T-helper 2 cell (primary cell): Measurements from ENCODE around the gene SGSM2.

Experiments
- DNase-seq, 5 experiments: peaks; one replicate each; pipeline versions ENCODE4 v3.0.0 to v3.0.0-alpha.2; 2012 to 2022

Gene SGSM2

GRCh38 chr17:2387086-2388019 lies 50.1 kb downstream of the SGSM2 start:
- DNase-seq, result no peak

GRCh38 chr17:2388020-2388682 lies 50.9 kb downstream of the SGSM2 start:
- DNase-seq, result no peak

DNA sequence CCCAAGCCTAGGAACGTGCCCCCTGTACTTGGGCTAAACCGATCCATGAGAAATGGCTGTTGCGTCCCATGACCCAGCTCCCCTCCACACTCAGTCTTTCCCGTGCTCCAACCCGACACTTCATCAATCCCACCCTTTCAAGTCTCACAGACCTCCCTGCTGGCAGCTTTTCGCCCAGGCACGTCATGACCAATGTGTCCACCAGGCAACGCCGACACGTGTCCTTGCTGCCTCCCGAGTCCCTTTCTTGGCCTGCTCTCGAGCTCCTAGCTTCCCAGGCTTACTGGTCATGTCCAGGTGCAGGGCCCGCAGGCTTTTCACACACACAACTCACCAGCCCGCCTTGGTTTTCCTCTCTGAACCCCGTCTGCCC lies 51.4 kb downstream of the SGSM2 start:
- no peak for DNase-seq

DNA sequence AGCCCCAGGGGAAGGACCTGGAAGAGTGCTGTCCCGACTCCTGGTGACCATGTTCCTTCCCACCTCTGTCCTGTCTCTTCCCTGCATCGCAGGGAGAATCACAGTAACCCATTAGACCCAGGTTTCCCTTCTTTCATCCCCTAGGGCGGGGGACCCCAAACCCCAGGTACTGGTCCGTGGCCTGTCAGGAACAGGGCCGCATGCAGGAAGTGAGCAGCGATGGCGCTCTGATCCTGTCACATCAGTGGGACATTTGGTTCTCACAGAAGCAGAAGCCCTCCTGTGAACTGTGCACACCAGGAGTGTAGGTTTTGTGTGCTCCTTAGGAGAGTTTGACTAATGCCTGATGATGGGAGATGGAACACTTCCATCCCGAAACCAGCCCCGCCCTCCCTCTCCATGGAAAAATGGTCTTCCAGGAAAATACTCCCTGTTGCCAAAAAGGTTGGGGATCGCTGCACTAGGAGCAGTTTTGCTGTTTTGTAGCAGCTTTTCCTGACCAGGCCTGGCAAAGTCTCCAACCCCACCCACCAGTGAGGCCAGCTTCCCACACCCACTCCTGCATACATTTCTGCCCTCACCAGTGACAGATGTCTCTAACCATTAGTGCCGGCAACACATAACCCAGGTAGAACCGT lies 53.0 kb downstream of the SGSM2 start:
- DNase-seq, result no peak

DNA sequence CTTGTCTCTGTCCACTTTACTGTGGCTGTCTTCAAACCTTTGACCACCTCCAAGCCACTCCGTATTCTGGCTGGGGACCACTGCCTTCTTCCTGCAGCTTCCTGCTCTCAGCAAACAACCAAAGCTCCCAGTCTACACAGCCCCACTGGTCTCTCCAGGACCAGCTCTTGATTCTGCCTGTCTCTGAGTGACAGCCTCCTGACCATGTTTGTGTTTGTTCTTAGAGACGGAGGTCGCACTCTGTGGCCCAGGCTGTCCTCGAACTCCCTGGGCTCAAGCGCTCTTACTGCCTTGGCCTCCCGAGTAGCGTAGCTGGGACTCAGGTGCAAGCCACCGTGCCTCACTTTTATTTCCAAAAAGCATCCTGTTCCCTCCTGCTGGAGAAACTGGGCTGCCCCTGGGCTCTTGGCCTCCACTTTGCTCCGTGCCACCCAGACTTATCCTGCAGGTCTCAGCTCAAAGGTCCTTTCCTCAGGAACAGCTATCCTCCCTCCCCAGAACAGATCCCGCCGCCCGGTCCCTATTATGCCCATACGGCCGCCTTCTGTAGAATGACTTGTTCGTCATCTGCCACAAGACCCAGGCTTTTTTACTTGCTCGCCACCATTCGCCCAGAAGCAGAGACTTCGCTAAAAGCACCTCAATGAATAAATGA lies 54.4 kb downstream of the SGSM2 start:
- DNase-seq, result no peak

DNA sequence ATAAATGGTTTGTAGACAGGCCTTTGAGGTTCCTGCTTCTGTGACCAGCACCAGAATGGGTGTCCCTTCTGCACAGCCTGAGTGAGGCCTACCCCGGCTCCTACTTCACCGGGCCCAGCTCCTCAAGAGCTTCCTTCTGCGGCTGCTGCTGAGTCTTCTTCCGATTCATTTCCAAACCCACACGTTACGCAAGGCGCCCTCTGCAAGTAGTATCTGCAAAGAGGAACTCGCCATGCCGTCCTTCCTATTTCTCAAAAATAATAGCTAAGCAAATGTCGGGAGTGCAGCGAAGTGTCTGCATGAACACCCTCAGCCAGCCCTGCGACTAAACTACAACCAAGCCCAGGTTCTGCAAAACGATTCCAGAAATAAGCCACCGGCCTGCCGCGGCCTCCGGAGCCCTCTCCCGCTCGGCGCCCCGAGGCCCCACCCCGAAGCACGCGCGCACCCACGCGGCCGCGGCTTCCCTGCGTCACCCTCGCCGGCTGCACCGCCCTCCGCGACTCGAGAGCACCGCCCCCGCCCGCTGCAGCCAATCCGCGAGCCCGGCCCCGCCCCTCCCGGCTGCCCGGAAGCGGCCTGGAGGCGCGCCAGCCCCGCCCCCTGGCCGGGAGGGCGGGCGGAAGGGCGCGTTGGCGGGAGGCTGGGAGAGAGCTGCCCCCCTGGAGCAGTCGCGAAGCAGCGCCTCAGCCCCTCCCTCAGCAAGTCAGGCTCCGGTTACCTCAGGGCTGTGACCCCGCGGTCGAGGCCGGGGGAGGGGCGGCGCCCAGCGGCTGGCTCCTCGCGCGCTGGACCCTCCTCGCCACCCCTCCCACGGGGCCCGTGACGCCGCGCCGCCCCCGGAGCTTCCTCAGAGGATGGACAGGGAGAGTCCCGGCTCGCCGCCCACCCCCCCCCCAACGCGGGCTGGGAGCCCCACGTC lies 55.2 kb downstream of the SGSM2 start:
- DNase-seq, result peak; percentile 96 to 99 (median 97)

GRCh38 chr17:2393174-2393953 lies 56.1 kb downstream of the SGSM2 start:
- DNase-seq, result peak; percentile 81 to 95 (median 91)

DNA sequence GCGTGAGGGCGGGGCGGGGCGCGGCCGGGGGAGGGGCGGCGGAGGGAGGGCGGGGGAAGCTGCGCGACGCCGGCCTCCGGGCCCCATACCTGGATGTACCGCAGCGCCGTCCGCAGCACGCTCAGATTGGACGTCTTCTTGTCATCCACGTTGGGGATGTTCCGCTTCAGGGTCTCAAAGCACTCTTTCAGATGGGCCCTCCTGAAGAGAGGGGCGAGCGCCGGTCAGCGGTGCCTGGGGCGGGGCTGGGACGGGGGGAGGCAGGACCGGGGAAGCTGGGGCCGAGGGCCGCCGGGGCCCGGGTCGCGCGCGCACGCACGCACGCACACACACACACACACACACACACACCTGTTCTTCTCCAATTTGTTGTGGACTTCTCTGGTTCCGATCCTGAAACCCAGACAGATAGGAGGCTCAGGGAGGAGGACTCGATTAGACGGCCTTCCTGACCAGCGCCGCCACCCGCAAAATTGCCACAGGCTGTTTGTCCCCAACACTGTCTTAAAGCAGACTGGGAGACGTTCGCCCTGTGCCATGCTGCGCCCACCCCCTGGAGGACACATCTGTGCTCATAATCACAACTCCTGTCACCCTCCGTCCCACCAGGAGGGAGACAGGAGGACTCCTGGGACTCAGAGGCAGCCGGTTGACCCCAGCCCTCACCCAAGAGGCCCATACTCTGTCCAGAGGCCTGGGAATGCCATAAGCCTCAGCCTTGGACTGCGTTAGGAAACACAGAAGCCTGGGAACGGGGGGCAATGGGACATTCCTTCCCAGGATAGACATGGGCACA lies 56.9 kb downstream of the SGSM2 start:
- DNase-seq, result no peak

- no peak for DNase-seq
Measured at GRCh38 chr17:2394775-2395201, 57.5 kb downstream of the SGSM2 start.

DNA sequence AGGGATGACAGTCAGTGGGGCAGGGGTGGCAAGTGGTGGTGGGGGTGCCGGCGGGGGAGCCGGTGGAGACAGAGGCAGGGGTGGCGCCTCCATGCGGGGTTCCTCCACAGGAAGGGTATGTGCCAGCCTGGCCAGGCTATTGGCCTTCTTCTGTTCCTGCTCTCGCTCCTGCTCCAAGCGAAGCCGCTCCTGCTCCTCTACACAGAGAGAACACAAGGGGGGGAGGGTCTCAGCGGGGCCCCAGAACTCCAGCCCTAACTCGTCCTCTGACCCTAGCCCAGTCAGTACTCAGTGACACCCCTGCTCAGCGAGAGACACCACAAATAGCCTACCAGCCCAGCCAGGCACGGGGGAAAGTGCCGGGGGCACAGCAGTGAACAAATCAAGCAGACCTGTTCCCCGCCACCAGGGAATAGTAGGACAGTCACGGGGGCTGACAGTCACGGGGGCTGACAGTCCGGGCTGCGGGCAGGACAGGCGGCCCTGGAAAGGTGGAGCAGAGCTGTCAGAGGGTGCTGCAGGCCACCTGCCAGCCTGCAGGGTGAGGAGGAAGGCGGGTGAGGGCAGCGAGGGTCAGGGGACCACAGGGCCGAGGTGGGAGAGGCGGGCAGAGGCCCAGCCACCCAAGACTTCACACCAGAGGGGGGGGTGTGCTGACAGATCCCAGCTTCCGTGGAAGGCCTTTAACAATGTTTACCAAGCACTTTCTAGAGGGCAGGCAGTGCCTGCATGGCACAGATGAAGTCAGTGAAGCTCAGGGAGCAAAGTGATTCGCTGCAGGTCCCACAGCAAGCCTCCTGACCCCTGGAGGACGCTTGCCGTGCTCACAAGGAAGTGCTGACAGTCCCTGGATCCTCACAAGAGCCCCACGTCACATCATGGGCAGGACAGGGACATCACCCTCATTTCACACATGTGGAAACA lies 58.2 kb downstream of the SGSM2 start:
- DNase-seq, result no peak

GRCh38 chr17:2396192-2396567 lies 58.9 kb downstream of the SGSM2 start:
- DNase-seq, result no peak

GRCh38 chr17:2396568-2397246 lies 59.4 kb downstream of the SGSM2 start:
- DNase-seq, result peak in 2 of 5 experiments; percentile 16 to 49

- no peak for DNase-seq
Measured at GRCh38 chr17:2397247-2398171, 60.2 kb downstream of the SGSM2 start.

GRCh38 chr17:2398182-2398581 lies 60.9 kb downstream of the SGSM2 start:
- DNase-seq, result no peak

DNA sequence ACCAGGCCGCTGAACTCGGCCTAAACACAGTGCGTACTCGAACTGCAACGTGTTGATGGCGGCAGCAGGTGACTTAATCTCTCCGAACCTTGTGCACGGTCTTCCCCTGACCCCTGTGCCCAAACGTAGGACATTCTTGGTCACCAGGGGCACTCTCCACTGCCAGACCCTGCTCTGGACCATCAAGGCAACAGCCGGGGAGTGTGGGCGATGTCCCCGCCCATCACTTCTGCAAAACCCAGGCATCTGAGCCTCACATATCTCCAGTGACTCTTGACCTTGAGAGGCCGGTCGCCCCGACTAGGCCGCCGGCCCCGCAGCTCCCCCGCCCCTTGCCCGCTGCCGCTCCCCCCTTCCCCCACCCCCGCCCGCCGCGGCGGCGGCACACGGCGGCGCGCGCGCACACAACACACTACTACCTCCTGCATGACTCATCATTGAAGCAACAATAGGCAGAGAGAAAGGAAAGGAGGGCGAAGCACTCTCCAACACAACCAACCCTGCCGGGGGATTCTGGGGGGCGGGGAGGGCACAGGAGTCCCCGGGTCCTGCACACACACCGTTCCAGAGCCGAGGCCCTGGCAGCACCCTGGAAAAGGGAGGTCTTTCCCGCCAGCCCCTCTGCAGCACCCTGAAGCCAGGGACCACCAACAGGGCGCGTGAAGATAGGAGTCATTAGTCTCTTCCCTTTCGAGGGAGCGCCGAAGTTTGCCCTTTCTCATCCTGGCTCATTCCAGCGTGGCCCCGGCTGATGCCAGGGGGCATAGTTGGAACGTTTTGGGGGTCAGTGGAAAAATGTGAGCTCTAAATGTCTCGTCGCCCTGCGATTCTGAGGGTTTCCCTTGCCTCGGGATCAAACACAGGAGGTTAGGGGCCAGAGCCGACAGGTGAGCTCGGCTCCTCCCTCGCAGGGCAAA lies 61.6 kb downstream of the SGSM2 start:
- peak in 4 of 5 experiments; percentile 36 to 86 (median 44) for DNase-seq
